Measurements from ENCODE around the gene TBC1D3I.
"Not testable (repeated sequence)": the region's sequence is repeated elsewhere in the genome, so short reads cannot be mapped to it uniquely, and the experiment has no call there.

TBC1D3I gene

GRCh38 chr17:36264470-36264869 lies at the start of gene TBC1D3I:
TSS of gene TBC1D3I (minus strand) at chr17:36264570. CDS start at chr17:36262985, 1,585 bp downstream.
- not testable (repeated sequence) for H3K27me3 ChIP-seq (ENCODE audit: control insufficient read depth in 1 of 2, insufficient read depth in 2 of 2, low read length in 2 of 2); H3K4me3 ChIP-seq (ENCODE audit: low read depth in 1 of 2, low read length in 2 of 2); H3K9me3 ChIP-seq (ENCODE audit: control insufficient read depth in 1 of 2, low read length in 2 of 2); H3K27ac ChIP-seq (ENCODE audit: low read depth, low read length); H3K9ac ChIP-seq (ENCODE audit: low read depth in 1 of 2, low read length in 2 of 2); H3K36me3 ChIP-seq (ENCODE audit: control insufficient read depth in 1 of 2, insufficient read depth in 2 of 2, low read length in 2 of 2); H3K4me1 ChIP-seq (ENCODE audit: control insufficient read depth in 1 of 2, insufficient read depth in 2 of 2, low read length in 2 of 2)

- H3K9ac ChIP-seq (ENCODE audit: low read depth in 1 of 2, low read length in 2 of 2); H3K27ac ChIP-seq (ENCODE audit: low read depth, low read length); H3K9me3 ChIP-seq (ENCODE audit: control insufficient read depth in 1 of 2, low read length in 2 of 2); H3K4me1 ChIP-seq (ENCODE audit: control insufficient read depth in 1 of 2, insufficient read depth in 2 of 2, low read length in 2 of 2); H3K4me3 ChIP-seq (ENCODE audit: low read depth in 1 of 2, low read length in 2 of 2); H3K27me3 ChIP-seq (ENCODE audit: control insufficient read depth in 1 of 2, insufficient read depth in 2 of 2, low read length in 2 of 2); H3K36me3 ChIP-seq (ENCODE audit: control insufficient read depth in 1 of 2, insufficient read depth in 2 of 2, low read length in 2 of 2): not testable (repeated sequence)
These were observed 30.8 kb upstream of the TBC1D3I start for GRCh38 chr17:36295161-36295560.

- not testable (repeated sequence) for H3K4me3 ChIP-seq (ENCODE audit: low read depth in 1 of 2, low read length in 2 of 2); H3K36me3 ChIP-seq (ENCODE audit: control insufficient read depth in 1 of 2, insufficient read depth in 2 of 2, low read length in 2 of 2); H3K4me1 ChIP-seq (ENCODE audit: control insufficient read depth in 1 of 2, insufficient read depth in 2 of 2, low read length in 2 of 2)
These were observed 25.7 kb upstream of the TBC1D3I start for GRCh38 chr17:36289965-36290612.

GRCh38 chr17:36284219-36284618 lies 19.8 kb upstream of the TBC1D3I start:
- not testable (repeated sequence) for H3K36me3 ChIP-seq (ENCODE audit: control insufficient read depth in 1 of 2, insufficient read depth in 2 of 2, low read length in 2 of 2); H3K9me3 ChIP-seq (ENCODE audit: control insufficient read depth in 1 of 2, low read length in 2 of 2); H3K27me3 ChIP-seq (ENCODE audit: control insufficient read depth in 1 of 2, insufficient read depth in 2 of 2, low read length in 2 of 2); H3K4me1 ChIP-seq (ENCODE audit: control insufficient read depth in 1 of 2, insufficient read depth in 2 of 2, low read length in 2 of 2); H3K4me3 ChIP-seq (ENCODE audit: low read depth in 1 of 2, low read length in 2 of 2); H3K9ac ChIP-seq (ENCODE audit: low read depth in 1 of 2, low read length in 2 of 2); H3K27ac ChIP-seq (ENCODE audit: low read depth, low read length)

More at GRCh38 chr17:36289965-36290612, 25.7 kb upstream of the TBC1D3I start:
- not testable (repeated sequence) for H3K27ac ChIP-seq (ENCODE audit: low read depth, low read length); H3K9ac ChIP-seq (ENCODE audit: low read depth in 1 of 2, low read length in 2 of 2); H3K9me3 ChIP-seq (ENCODE audit: control insufficient read depth in 1 of 2, low read length in 2 of 2); H3K27me3 ChIP-seq (ENCODE audit: control insufficient read depth in 1 of 2, insufficient read depth in 2 of 2, low read length in 2 of 2)

- H3K9me3 ChIP-seq (ENCODE audit: control insufficient read depth in 1 of 2, low read length in 2 of 2); H3K9ac ChIP-seq (ENCODE audit: low read depth in 1 of 2, low read length in 2 of 2); H3K27me3 ChIP-seq (ENCODE audit: control insufficient read depth in 1 of 2, insufficient read depth in 2 of 2, low read length in 2 of 2); H3K36me3 ChIP-seq (ENCODE audit: control insufficient read depth in 1 of 2, insufficient read depth in 2 of 2, low read length in 2 of 2); H3K4me3 ChIP-seq (ENCODE audit: low read depth in 1 of 2, low read length in 2 of 2); H3K4me1 ChIP-seq (ENCODE audit: control insufficient read depth in 1 of 2, insufficient read depth in 2 of 2, low read length in 2 of 2); H3K27ac ChIP-seq (ENCODE audit: low read depth, low read length): not testable (repeated sequence)
These were observed 18.9 kb upstream of the TBC1D3I start for GRCh38 chr17:36283256-36283655.

GRCh38 chr17:36242046-36242445 lies 22.3 kb downstream of the TBC1D3I start:
- not testable (repeated sequence) for H3K9ac ChIP-seq (ENCODE audit: low read depth in 1 of 2, low read length in 2 of 2); H3K36me3 ChIP-seq (ENCODE audit: control insufficient read depth in 1 of 2, insufficient read depth in 2 of 2, low read length in 2 of 2); H3K27ac ChIP-seq (ENCODE audit: low read depth, low read length); H3K4me3 ChIP-seq (ENCODE audit: low read depth in 1 of 2, low read length in 2 of 2); H3K9me3 ChIP-seq (ENCODE audit: control insufficient read depth in 1 of 2, low read length in 2 of 2); H3K4me1 ChIP-seq (ENCODE audit: control insufficient read depth in 1 of 2, insufficient read depth in 2 of 2, low read length in 2 of 2); H3K27me3 ChIP-seq (ENCODE audit: control insufficient read depth in 1 of 2, insufficient read depth in 2 of 2, low read length in 2 of 2)

- H3K4me1 ChIP-seq (ENCODE audit: control insufficient read depth in 1 of 2, insufficient read depth in 2 of 2, low read length in 2 of 2); H3K9me3 ChIP-seq (ENCODE audit: control insufficient read depth in 1 of 2, low read length in 2 of 2); H3K9ac ChIP-seq (ENCODE audit: low read depth in 1 of 2, low read length in 2 of 2); H3K4me3 ChIP-seq (ENCODE audit: low read depth in 1 of 2, low read length in 2 of 2); H3K27ac ChIP-seq (ENCODE audit: low read depth, low read length); H3K36me3 ChIP-seq (ENCODE audit: control insufficient read depth in 1 of 2, insufficient read depth in 2 of 2, low read length in 2 of 2); H3K27me3 ChIP-seq (ENCODE audit: control insufficient read depth in 1 of 2, insufficient read depth in 2 of 2, low read length in 2 of 2): not testable (repeated sequence)
These were observed 34.7 kb downstream of the TBC1D3I start for GRCh38 chr17:36229644-36230043.

- not testable (repeated sequence) for H3K4me3 ChIP-seq (ENCODE audit: low read depth in 1 of 2, low read length in 2 of 2); H3K9me3 ChIP-seq (ENCODE audit: control insufficient read depth in 1 of 2, low read length in 2 of 2); H3K27me3 ChIP-seq (ENCODE audit: control insufficient read depth in 1 of 2, insufficient read depth in 2 of 2, low read length in 2 of 2); H3K9ac ChIP-seq (ENCODE audit: low read depth in 1 of 2, low read length in 2 of 2); H3K27ac ChIP-seq (ENCODE audit: low read depth, low read length); H3K36me3 ChIP-seq (ENCODE audit: control insufficient read depth in 1 of 2, insufficient read depth in 2 of 2, low read length in 2 of 2); H3K4me1 ChIP-seq (ENCODE audit: control insufficient read depth in 1 of 2, insufficient read depth in 2 of 2, low read length in 2 of 2)
These were observed 41.4 kb downstream of the TBC1D3I start for GRCh38 chr17:36222967-36223366.

- H3K4me3 ChIP-seq (ENCODE audit: low read depth in 1 of 2, low read length in 2 of 2); H3K27ac ChIP-seq (ENCODE audit: low read depth, low read length); H3K4me1 ChIP-seq (ENCODE audit: control insufficient read depth in 1 of 2, insufficient read depth in 2 of 2, low read length in 2 of 2); H3K9me3 ChIP-seq (ENCODE audit: control insufficient read depth in 1 of 2, low read length in 2 of 2); H3K27me3 ChIP-seq (ENCODE audit: control insufficient read depth in 1 of 2, insufficient read depth in 2 of 2, low read length in 2 of 2); H3K36me3 ChIP-seq (ENCODE audit: control insufficient read depth in 1 of 2, insufficient read depth in 2 of 2, low read length in 2 of 2); H3K9ac ChIP-seq (ENCODE audit: low read depth in 1 of 2, low read length in 2 of 2): not testable (repeated sequence)
These were observed 42.7 kb downstream of the TBC1D3I start for GRCh38 chr17:36221581-36222100.

GRCh38 chr17:36220737-36221580 lies 43.4 kb downstream of the TBC1D3I start:
- not testable (repeated sequence) for H3K4me1 ChIP-seq (ENCODE audit: control insufficient read depth in 1 of 2, insufficient read depth in 2 of 2, low read length in 2 of 2); H3K9me3 ChIP-seq (ENCODE audit: control insufficient read depth in 1 of 2, low read length in 2 of 2); H3K27me3 ChIP-seq (ENCODE audit: control insufficient read depth in 1 of 2, insufficient read depth in 2 of 2, low read length in 2 of 2); H3K27ac ChIP-seq (ENCODE audit: low read depth, low read length); H3K9ac ChIP-seq (ENCODE audit: low read depth in 1 of 2, low read length in 2 of 2); H3K4me3 ChIP-seq (ENCODE audit: low read depth in 1 of 2, low read length in 2 of 2); H3K36me3 ChIP-seq (ENCODE audit: control insufficient read depth in 1 of 2, insufficient read depth in 2 of 2, low read length in 2 of 2)
